Endothelial cell (in vitro differentiated cells): ENCODE results near the gene CSTB. TPM values are rescaled to one million over a fixed set of nuclear protein-coding genes. Genes with fewer than 3 reads are reported as not detected.

Experiments
- DNase-seq: peaks from one replicate; pipeline ENCODE4 v3.0.0; 2021; ENCODE audit warnings: low spot score
- H3K27ac Mint-ChIP-seq: one replicate; pipeline ENCODE4 v1.8.0; 2021; ENCODE audit warnings: mixed read lengths, inconsistent platforms; ENCODE audit not compliant: unreplicated experiment
- H3K27me3 Mint-ChIP-seq: one replicate; pipeline ENCODE4 v1.8.0; 2021; ENCODE audit warnings: mild to moderate bottlenecking, moderate library complexity, mixed read lengths, inconsistent platforms; ENCODE audit not compliant: unreplicated experiment
- H3K36me3 Mint-ChIP-seq: one replicate; pipeline ENCODE4 v1.8.0; 2021; ENCODE audit warnings: mild to moderate bottlenecking, low read depth, mixed read lengths, inconsistent platforms; ENCODE audit not compliant: unreplicated experiment
- H3K4me1 Mint-ChIP-seq: one replicate; pipeline ENCODE4 v1.8.0; 2021; ENCODE audit warnings: mild to moderate bottlenecking, mixed read lengths, inconsistent platforms; ENCODE audit not compliant: unreplicated experiment
- H3K4me3 Mint-ChIP-seq: one replicate; pipeline ENCODE4 v1.8.0; 2021; ENCODE audit warnings: mild to moderate bottlenecking, mixed read lengths, inconsistent platforms; ENCODE audit not compliant: unreplicated experiment
- H3K9me3 Mint-ChIP-seq: one replicate; pipeline ENCODE4 v1.8.0; 2021; ENCODE audit warnings: mixed read lengths, inconsistent platforms; ENCODE audit not compliant: unreplicated experiment
- CTCF ChIP-seq: fragments of 200-600 bp; sonication (generic); IDR thresholded peaks from one replicate; pipeline ENCODE4 v1.5.0; 2021; ENCODE audit warnings: antibody characterized with exemption; ENCODE audit not compliant: unreplicated experiment
- total RNA-seq: library from RNA; stranded (reverse); fragmentation: NEBNext Ultra II Directional; extraction: Animal tissue kit (Norgen Biotek cat#: 25700); gene quantifications from one replicate; pipeline ENCODE4 v1.2.1, GENCODE V29; 2021; ENCODE audit not compliant: unreplicated experiment

CSTB gene
- total RNA-seq, 1 donor from 2014 or later, result 66.5 TPM

GRCh38 chr21:43734928-43735229 is 41.2 kb downstream of the CSTB start:
- Mint-ChIP-seq H3K4me3 (no peak overlapping the region), H3K4me1 (peaks cover 26% of the 10 kb centered on the region), H3K9me3 (no peaks in the 10 kb centered on the region), H3K36me3 (peaks cover 5% of the 10 kb centered on the region), H3K27me3 (peaks cover 12% of the 10 kb centered on the region), H3K27ac (no peak overlapping the region)
- DNase-seq, result no peak
- no peak for TF ChIP-seq CTCF

GRCh38 chr21:43734131-43734927 is 41.8 kb downstream of the CSTB start:
- Mint-ChIP-seq H3K36me3 (peaks cover 6% of the 10 kb centered on the region), H3K4me1 (peaks cover 28% of the 10 kb centered on the region), H3K9me3 (no peaks in the 10 kb centered on the region), H3K27ac (no peak overlapping the region), H3K4me3 (no peak overlapping the region), H3K27me3 (peaks cover 10% of the 10 kb centered on the region)
- DNase-seq, result no peak
- no peak for TF ChIP-seq CTCF

GRCh38 chr21:43733529-43734071 is 42.5 kb downstream of the CSTB start:
- no peak for DNase-seq
- TF ChIP-seq CTCF, result no peak
- Mint-ChIP-seq H3K27ac (no peak overlapping the region), H3K27me3 (peaks cover 10% of the 10 kb centered on the region), H3K9me3 (no peaks in the 10 kb centered on the region), H3K4me1 (peaks cover 28% of the 10 kb centered on the region), H3K4me3 (no peak overlapping the region), H3K36me3 (peaks cover 4% of the 10 kb centered on the region)

GRCh38 chr21:43733060-43733459 is 43.0 kb downstream of the CSTB start:
- Mint-ChIP-seq H3K27ac (no peak overlapping the region), H3K4me3 (no peak overlapping the region), H3K4me1 (peaks cover 33% of the 10 kb centered on the region), H3K27me3 (peaks cover 11% of the 10 kb centered on the region), H3K9me3 (no peaks in the 10 kb centered on the region), H3K36me3 (peaks cover 4% of the 10 kb centered on the region)
- no peak for DNase-seq
- TF ChIP-seq CTCF, result no peak
